Calu3 (cell line): ENCODE measurements around the gene THUMPD1. TPM values are rescaled to one million over a fixed set of nuclear protein-coding genes. Genes with fewer than 3 reads are reported as not detected.
A peak's percentile ranks its signal among the peaks of the same experiment; 100 is the strongest.

Experiments
- Bru-seq: library from RNA; stranded (reverse); fragments of 400-500 nt; gene quantifications from one replicate; lab custom pipeline; 2021; lab: Mats Ljungman, UMichigan
- BruChase-seq, 2 experiments: library from RNA; stranded (reverse); fragments of 400-500 nt; gene quantifications; one replicate each; lab custom pipeline; 2021; lab: Mats Ljungman, UMichigan
- BruUV-seq: library from RNA; stranded (reverse); fragments of 400-500 nt; replicated peaks from 2 replicates; lab custom pipeline; 2021; lab: Mats Ljungman, UMichigan
- CTCF ChIA-PET: fragments of 300-600 bp; sonication (Branson Sonifier 250); formaldehyde crosslinking; loops from one replicate; lab custom pipeline; 2022; ENCODE audit warnings: antibody characterized with exemption; lab: Charles Lee
- DNase-seq: peaks from one replicate; pipeline ENCODE4 v3.0.0; 2022
- H3K27ac Mint-ChIP-seq: one replicate; pipeline ENCODE4 v1.8.0; 2022; ENCODE audit warnings: mixed read lengths; ENCODE audit not compliant: unreplicated experiment
- H3K27me3 Mint-ChIP-seq: one replicate; pipeline ENCODE4 v1.8.0; 2022; ENCODE audit warnings: mixed read lengths; ENCODE audit not compliant: unreplicated experiment
- H3K36me3 Mint-ChIP-seq: one replicate; pipeline ENCODE4 v1.8.0; 2022; ENCODE audit warnings: mild to moderate bottlenecking, moderate library complexity, mixed read lengths; ENCODE audit not compliant: insufficient read depth, unreplicated experiment
- H3K4me1 Mint-ChIP-seq: one replicate; pipeline ENCODE4 v1.8.0; 2022; ENCODE audit warnings: mild to moderate bottlenecking, low read depth, mixed read lengths; ENCODE audit not compliant: unreplicated experiment
- H3K4me3 Mint-ChIP-seq: one replicate; pipeline ENCODE4 v1.8.0; 2022; ENCODE audit warnings: mild to moderate bottlenecking, low read depth, moderate library complexity, mixed read lengths; ENCODE audit not compliant: unreplicated experiment
- H3K9me3 Mint-ChIP-seq: one replicate; pipeline ENCODE4 v1.8.0; 2022; ENCODE audit warnings: low read depth, mixed read lengths; ENCODE audit not compliant: unreplicated experiment
- CTCF ChIP-seq: fragments of 200-600 bp; IDR thresholded peaks from one replicate; pipeline ENCODE4 v1.8.0; 2022; ENCODE audit warnings: antibody characterized with exemption; ENCODE audit not compliant: unreplicated experiment
- intact Hi-C: fragments of 100-400 bp; cut with micrococcal nuclease; formaldehyde crosslinking; loops from one replicate; pipeline ENCODE4 v1.10.0; 2022; ENCODE audit not compliant: unreplicated experiment
- long read RNA-seq: library from polyadenylated mRNA; stranded (forward); transcript quantifications from one replicate; pipeline ENCODE4 v2.0.0, GENCODE V29; 2022
- total RNA-seq: library from RNA; stranded (reverse); gene quantifications from 2 replicates; pipeline ENCODE4 v1.2.3, GENCODE V29; 2022

Gene THUMPD1
- total RNA-seq (45.4 and 46.1 TPM in 2 replicates), Bru-seq, nascent RNA (percentile 94 among the genes with signal in this experiment), BruChase-seq, experiment 1, labeled RNA remaining after a 6-hour chase (percentile 91 among the genes with signal in this experiment), BruChase-seq, experiment 2, labeled RNA remaining after a 2-hour chase (percentile 99 among the genes with signal in this experiment)
- long read RNA-seq, full-length matches to known transcripts: 38 of 43 reads
- long read RNA-seq, partial matches to known transcripts: 0 of 43 reads
- long read RNA-seq, other reads (novel, unspliced or antisense): 5 of 43 reads

- Mint-ChIP-seq H3K4me1 (no peaks in the 10 kb centered on the region), H3K9me3 (no peaks in the 10 kb centered on the region), H3K4me3 (peak within 1 kb of the TSS; percentile 81), H3K36me3 (peaks cover 40% of the 10 kb centered on the region), H3K27ac (peak within 1 kb of the TSS; percentile 66), H3K27me3 (no peaks in the 10 kb centered on the region)
- TF ChIP-seq CTCF: no peak
- DNase-seq: peak; percentile 98
- TSS peak; percentile 70 for BruUV-seq
- CTCF ChIA-PET: interaction anchor here (0.6 to 2.2 kb wide), 4 partner anchors 22 to 121 kb away, joined by 3 to 15 read pairs (median 4); partner anchors contain the start of gene ACSM3
- intact Hi-C loops: no loop called here
These were observed at the start of gene THUMPD1 for GRCh38 chr16:20741554-20742285. TSS of gene THUMPD1 (minus strand) at chr16:20741818. CDS start at chr16:20741739, 79 bp downstream.

- CTCF ChIA-PET: interaction anchor here (0.7 kb wide), 1 partner anchor 464 kb away, joined by 8 read pairs; no protein-coding TSS in a partner anchor
- no peak for TF ChIP-seq CTCF
- DNase-seq: no peak
- Mint-ChIP-seq H3K4me1 (no peaks in the 10 kb centered on the region), H3K4me3 (no peak overlapping the region), H3K9me3 (no peaks in the 10 kb centered on the region), H3K27me3 (no peaks in the 10 kb centered on the region), H3K36me3 (no peaks in the 10 kb centered on the region), H3K27ac (no peak overlapping the region)
- no TSS peak for BruUV-seq
- intact Hi-C loops: no loop called here
These were observed 47.5 kb upstream of the THUMPD1 start for GRCh38 chr16:20789130-20789529.

- TF ChIP-seq CTCF: no peak
- H3K4me3 Mint-ChIP-seq: no peak overlapping the region
- no peaks in the 10 kb centered on the region for H3K4me1 Mint-ChIP-seq
- BruUV-seq: no TSS peak
- CTCF ChIA-PET: no interaction called here
- no peak overlapping the region for H3K27ac Mint-ChIP-seq
- H3K36me3 Mint-ChIP-seq: no peaks in the 10 kb centered on the region
- intact Hi-C loops: no loop called here
- no peak for DNase-seq
- no peaks in the 10 kb centered on the region for H3K9me3 Mint-ChIP-seq
- no peaks in the 10 kb centered on the region for H3K27me3 Mint-ChIP-seq
These were observed 42.6 kb upstream of the THUMPD1 start for GRCh38 chr16:20784204-20784603.

- no peak overlapping the region for H3K4me3 Mint-ChIP-seq
- no peaks in the 10 kb centered on the region for H3K4me1 Mint-ChIP-seq
- H3K27ac Mint-ChIP-seq: no peak overlapping the region
- intact Hi-C loops: no loop called here
- no peaks in the 10 kb centered on the region for H3K27me3 Mint-ChIP-seq
- no peaks in the 10 kb centered on the region for H3K9me3 Mint-ChIP-seq
- CTCF ChIA-PET: no interaction called here
- H3K36me3 Mint-ChIP-seq: peaks cover 3% of the 10 kb centered on the region
- no peak for DNase-seq
- BruUV-seq: no TSS peak
- no peak for TF ChIP-seq CTCF
These were observed 40.9 kb upstream of the THUMPD1 start for GRCh38 chr16:20782470-20782869.
